OCI-LY1 (cell line): ENCODE results near the gene BTBD16.

ENCODE experiments used
- H2AFZ ChIP-seq: fragments of 200-600 bp; sonication (generic), shearing (Covaris generic); 2 replicates; pipeline ENCODE4 v1.6.0; 2014; ENCODE audit warnings: antibody characterized with exemption, mild to moderate bottlenecking, low read length
- H3F3A ChIP-seq: fragments of 200-600 bp; sonication (generic), shearing (Covaris generic); 2 replicates; pipeline ENCODE4 v1.6.0; 2014; ENCODE audit warnings: mild to moderate bottlenecking, antibody characterized with exemption, low read length, moderate library complexity; ENCODE audit not compliant: insufficient read depth
- H3K27ac ChIP-seq: fragments of 200-600 bp; sonication (generic); 2 replicates; pipeline ENCODE4 v1.5.1; 2014; ENCODE audit warnings: low read length, mixed run types, mild to moderate bottlenecking, low read depth; ENCODE audit not compliant: poor library complexity, severe bottlenecking
- H3K27me3 ChIP-seq: fragments of 200-600 bp; sonication (generic); 2 replicates; pipeline ENCODE4 v1.6.0; 2014; ENCODE audit warnings: antibody characterized with exemption, mild to moderate bottlenecking, low read length, moderate library complexity; ENCODE audit not compliant: insufficient read depth
- H3K36me3 ChIP-seq: fragments of 200-600 bp; sonication (generic); 2 replicates; pipeline ENCODE4 v1.6.1; 2014; ENCODE audit warnings: mild to moderate bottlenecking, antibody characterized with exemption, low read length, moderate library complexity, mixed read lengths; ENCODE audit not compliant: insufficient read depth
- H3K4me1 ChIP-seq: fragments of 200-600 bp; sonication (generic); 2 replicates; pipeline ENCODE4 v1.5.1; 2014; ENCODE audit warnings: mild to moderate bottlenecking, low read length, moderate library complexity; ENCODE audit not compliant: insufficient read depth, severe bottlenecking
- H3K4me2 ChIP-seq: fragments of 200-600 bp; sonication (generic), shearing (Covaris generic); 2 replicates; pipeline ENCODE4 v1.6.1; 2014; ENCODE audit warnings: low read length
- H3K4me3 ChIP-seq: fragments of 200-600 bp; sonication (generic); 2 replicates; pipeline ENCODE4 v1.5.1; 2014; ENCODE audit warnings: low read length, low read depth, mild to moderate bottlenecking, mixed read lengths; ENCODE audit not compliant: poor library complexity, severe bottlenecking
- H3K79me2 ChIP-seq: fragments of 200-600 bp; shearing (Covaris generic); 2 replicates; pipeline ENCODE4 v1.6.1; 2016; ENCODE audit warnings: mixed run types, low read length, mixed read lengths; ENCODE audit not compliant: insufficient read depth
- H3K9ac ChIP-seq: fragments of 200-600 bp; sonication (generic), shearing (Covaris generic); 2 replicates; pipeline ENCODE4 v1.6.1; 2014; ENCODE audit warnings: mild to moderate bottlenecking, low read length, mixed read lengths
- H3K9me2 ChIP-seq: fragments of 200-600 bp; sonication (generic), shearing (Covaris generic); 2 replicates; pipeline ENCODE4 v1.6.1; 2014; ENCODE audit warnings: low read depth, mild to moderate bottlenecking, low read length, mixed read lengths
- H3K9me3 ChIP-seq: fragments of 200-600 bp; shearing (Covaris generic); 2 replicates; pipeline ENCODE4 v1.6.1; 2014; ENCODE audit warnings: low read length, mixed read lengths
- H4K20me1 ChIP-seq: fragments of 200-600 bp; sonication (generic), shearing (Covaris generic); 2 replicates; pipeline ENCODE4 v1.6.0; 2016; ENCODE audit warnings: mild to moderate bottlenecking, low read length; ENCODE audit not compliant: insufficient read depth
- EZH2 ChIP-seq: fragments of 200-600 bp; sonication (generic), shearing (Covaris generic); IDR thresholded peaks from 2 replicates; pipeline ENCODE4 v1.8.0; 2017; ENCODE audit warnings: borderline replicate concordance, mixed run types, mild to moderate bottlenecking, antibody characterized with exemption, low read length, moderate library complexity, mixed read lengths
- TF ChIP-seq, protein P1 (sequence below): fragments of 200-600 bp; sonication (generic), shearing (Covaris generic); IDR thresholded peaks from 2 replicates; pipeline ENCODE4 v1.5.1; 2017; ENCODE audit warnings: mild to moderate bottlenecking, antibody characterized with exemption, low read length, moderate library complexity, mixed read lengths

BTBD16 gene

DNA sequence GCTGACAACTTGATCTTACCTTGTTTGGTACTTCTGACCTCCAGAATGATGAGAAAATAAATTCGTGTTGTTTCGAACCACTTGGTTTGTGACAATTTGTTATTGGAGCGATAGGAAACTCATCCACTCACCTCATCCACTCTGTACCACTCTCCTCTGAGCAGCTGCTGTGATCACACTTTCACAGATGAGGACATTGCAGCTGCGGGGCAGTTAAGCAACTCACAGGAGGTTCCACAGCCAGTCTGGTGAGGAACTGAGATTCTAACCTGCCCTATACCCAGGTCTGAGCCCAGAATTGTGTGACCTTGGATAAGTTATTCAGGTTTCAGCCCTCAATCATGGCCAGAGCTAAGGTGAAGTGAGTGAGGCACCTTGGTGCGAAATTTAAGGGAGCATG lies 35.2 kb downstream of the BTBD16 start:
- Histone ChIP-seq H3K27me3 (no peaks in the 10 kb centered on the region), H3K9me2 (no peaks in the 10 kb centered on the region), H3K4me3 (no peak overlapping the region), H3K79me2 (no peaks in the 10 kb centered on the region), H3K4me1 (no peaks in the 10 kb centered on the region), H4K20me1 (no peaks in the 10 kb centered on the region), H3K9ac (no peak overlapping the region), H3F3A (no peaks in the 10 kb centered on the region), H3K4me2 (no peak overlapping the region), H3K9me3 (no peaks in the 10 kb centered on the region), H3K27ac (no peak overlapping the region), H3K36me3 (no peaks in the 10 kb centered on the region), H2AFZ (no peak overlapping the region)
- TF ChIP-seq, protein P1, sequence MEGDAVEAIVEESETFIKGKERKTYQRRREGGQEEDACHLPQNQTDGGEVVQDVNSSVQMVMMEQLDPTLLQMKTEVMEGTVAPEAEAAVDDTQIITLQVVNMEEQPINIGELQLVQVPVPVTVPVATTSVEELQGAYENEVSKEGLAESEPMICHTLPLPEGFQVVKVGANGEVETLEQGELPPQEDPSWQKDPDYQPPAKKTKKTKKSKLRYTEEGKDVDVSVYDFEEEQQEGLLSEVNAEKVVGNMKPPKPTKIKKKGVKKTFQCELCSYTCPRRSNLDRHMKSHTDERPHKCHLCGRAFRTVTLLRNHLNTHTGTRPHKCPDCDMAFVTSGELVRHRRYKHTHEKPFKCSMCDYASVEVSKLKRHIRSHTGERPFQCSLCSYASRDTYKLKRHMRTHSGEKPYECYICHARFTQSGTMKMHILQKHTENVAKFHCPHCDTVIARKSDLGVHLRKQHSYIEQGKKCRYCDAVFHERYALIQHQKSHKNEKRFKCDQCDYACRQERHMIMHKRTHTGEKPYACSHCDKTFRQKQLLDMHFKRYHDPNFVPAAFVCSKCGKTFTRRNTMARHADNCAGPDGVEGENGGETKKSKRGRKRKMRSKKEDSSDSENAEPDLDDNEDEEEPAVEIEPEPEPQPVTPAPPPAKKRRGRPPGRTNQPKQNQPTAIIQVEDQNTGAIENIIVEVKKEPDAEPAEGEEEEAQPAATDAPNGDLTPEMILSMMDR, result no peak
- TF ChIP-seq EZH2, result no peak

DNA sequence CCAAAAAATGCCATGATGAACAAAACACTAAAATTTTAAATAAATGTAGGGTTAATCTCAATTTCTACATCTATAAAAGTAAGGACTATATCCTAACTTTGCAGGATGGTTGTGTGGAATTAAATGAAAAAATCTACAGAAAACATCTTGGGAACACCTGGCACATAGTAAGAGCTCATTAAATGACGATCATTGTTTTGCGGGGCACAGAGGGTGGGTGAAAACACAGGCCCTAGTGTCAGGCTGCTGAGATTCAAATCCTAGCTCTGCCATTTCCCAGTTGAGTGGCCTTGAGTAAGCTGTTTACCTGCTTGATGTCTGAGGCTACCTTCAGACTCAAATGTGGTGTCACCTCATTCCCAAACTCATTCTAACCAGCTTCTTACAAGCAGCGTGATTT lies 35.6 kb downstream of the BTBD16 start:
- Histone ChIP-seq H3K79me2 (no peaks in the 10 kb centered on the region), H3F3A (no peaks in the 10 kb centered on the region), H4K20me1 (no peaks in the 10 kb centered on the region), H2AFZ (no peak overlapping the region), H3K9me3 (no peaks in the 10 kb centered on the region), H3K4me2 (no peak overlapping the region), H3K9me2 (no peaks in the 10 kb centered on the region), H3K27me3 (no peaks in the 10 kb centered on the region), H3K4me3 (no peak overlapping the region), H3K9ac (no peak overlapping the region), H3K36me3 (no peaks in the 10 kb centered on the region), H3K27ac (no peak overlapping the region), H3K4me1 (no peaks in the 10 kb centered on the region)
- TF ChIP-seq, protein P1, result no peak
- no peak for TF ChIP-seq EZH2

DNA sequence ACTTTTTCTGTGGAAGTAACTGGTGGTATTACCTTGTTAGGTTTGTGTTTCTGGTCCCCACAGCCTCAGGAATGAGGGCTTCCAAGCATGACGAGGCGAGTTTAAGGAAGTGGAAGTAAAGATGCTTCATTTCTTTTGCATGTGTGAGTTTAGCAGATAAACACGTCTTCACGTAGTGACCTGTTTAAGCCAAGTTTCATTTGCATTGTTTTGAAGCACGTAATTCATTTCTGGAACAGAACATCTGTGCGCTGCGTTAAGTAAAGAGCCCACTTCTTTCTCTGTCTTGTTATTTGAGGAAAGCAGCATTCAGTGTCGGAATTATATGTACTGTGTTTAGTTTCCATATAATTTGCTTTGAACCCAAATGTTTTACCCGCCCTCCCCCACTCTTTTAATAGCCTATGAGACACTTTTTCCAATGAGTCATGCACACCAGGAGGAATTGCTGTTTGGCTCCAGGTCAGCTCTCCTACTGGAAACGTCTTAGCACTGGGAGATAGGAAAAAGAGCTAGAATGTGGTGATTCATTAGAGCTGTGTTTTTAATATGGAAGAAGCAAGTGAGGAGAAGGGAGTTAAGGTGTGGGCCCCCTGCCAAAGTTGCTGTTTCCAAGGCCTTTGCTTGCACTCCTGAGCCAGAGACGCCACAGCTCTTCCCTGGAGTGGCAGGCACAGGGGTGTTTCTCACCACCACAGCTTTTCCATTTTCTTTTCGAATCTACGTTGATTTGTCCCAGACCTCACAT lies 36.7 kb downstream of the BTBD16 start:
- no peaks in the 10 kb centered on the region for H3K9me2 ChIP-seq
- H3K9me3 ChIP-seq, result no peaks in the 10 kb centered on the region
- no peak overlapping the region for H3K27ac ChIP-seq
- no peaks in the 10 kb centered on the region for H3F3A ChIP-seq
- H3K4me2 ChIP-seq, result no peak overlapping the region
- no peaks in the 10 kb centered on the region for H4K20me1 ChIP-seq
- H3K27me3 ChIP-seq, result no peaks in the 10 kb centered on the region
- no peak overlapping the region for H3K4me3 ChIP-seq
- TF ChIP-seq, protein P1, result no peak
- TF ChIP-seq EZH2, result no peak
- H3K4me1 ChIP-seq, result no peaks in the 10 kb centered on the region
- no peaks in the 10 kb centered on the region for H3K79me2 ChIP-seq
- no peak overlapping the region for H3K9ac ChIP-seq
- no peaks in the 10 kb centered on the region for H3K36me3 ChIP-seq
- no peak overlapping the region for H2AFZ ChIP-seq
